GM06990 (cell line): ENCODE results near the gene SNCB.
A peak's percentile ranks its signal among the peaks of the same experiment; 100 is the strongest.

ENCODE experiments used
- DNase-seq: peaks from one replicate; pipeline ENCODE4 v3.0.0-alpha.2; 2011; ENCODE audit not compliant: insufficient read length; ENCODE audit errors: extremely low read depth
- H3K27me3 ChIP-seq: replicated peaks from 2 replicates; pipeline ENCODE4 v1.6.0; 2011; ENCODE audit warnings: low read length; ENCODE audit not compliant: control insufficient read depth, insufficient read depth
- H3K36me3 ChIP-seq: 2 replicates; pipeline ENCODE4 v1.5.1; 2011; ENCODE audit warnings: low read length; ENCODE audit not compliant: control insufficient read depth, insufficient read depth
- H3K4me3 ChIP-seq: replicated peaks from 2 replicates; pipeline ENCODE4 v1.5.1; 2011; ENCODE audit warnings: low read depth, mild to moderate bottlenecking, control low read depth, low read length
- TF ChIP-seq, protein P1 (sequence below): IDR thresholded peaks from 2 replicates; pipeline ENCODE4 v1.5.1; 2011; ENCODE audit warnings: low read length, control low read depth, mild to moderate bottlenecking, inconsistent platforms; ENCODE audit not compliant: insufficient read depth, poor library complexity, severe bottlenecking

The SNCB gene

DNA sequence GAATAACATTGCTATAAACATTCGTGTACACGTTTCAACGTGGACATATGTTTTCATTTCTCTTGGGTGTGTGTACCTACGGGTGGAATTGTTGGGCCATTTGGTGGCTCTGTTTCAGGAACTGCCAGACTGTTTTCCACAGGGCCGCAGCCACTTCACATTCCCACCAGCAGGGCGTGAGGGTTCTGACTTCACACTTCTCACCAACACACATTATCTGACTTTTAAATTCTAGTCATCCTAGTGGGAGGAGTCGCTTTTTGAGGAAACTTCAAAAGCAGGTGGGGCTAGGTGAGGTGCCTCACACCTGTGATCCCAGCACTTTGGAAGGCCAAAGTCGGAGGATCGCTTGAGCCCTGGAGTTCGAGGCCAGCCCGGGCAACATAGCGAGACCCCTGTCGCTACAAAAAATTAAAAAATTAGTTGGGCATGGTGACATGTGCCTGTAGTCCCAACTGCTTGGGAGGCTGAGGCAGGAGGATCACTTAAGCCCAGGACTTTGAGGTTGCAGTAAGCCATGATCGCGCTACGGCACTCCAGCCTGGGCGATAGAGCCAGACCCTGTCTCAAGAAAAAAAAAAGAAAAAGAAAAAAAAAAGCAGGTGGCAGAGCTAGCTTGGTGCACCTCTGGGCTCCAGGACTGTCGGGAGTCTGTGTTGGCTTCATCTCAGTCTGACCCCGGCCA, 45.5 kb upstream of the SNCB start:
- TF ChIP-seq, protein P1, sequence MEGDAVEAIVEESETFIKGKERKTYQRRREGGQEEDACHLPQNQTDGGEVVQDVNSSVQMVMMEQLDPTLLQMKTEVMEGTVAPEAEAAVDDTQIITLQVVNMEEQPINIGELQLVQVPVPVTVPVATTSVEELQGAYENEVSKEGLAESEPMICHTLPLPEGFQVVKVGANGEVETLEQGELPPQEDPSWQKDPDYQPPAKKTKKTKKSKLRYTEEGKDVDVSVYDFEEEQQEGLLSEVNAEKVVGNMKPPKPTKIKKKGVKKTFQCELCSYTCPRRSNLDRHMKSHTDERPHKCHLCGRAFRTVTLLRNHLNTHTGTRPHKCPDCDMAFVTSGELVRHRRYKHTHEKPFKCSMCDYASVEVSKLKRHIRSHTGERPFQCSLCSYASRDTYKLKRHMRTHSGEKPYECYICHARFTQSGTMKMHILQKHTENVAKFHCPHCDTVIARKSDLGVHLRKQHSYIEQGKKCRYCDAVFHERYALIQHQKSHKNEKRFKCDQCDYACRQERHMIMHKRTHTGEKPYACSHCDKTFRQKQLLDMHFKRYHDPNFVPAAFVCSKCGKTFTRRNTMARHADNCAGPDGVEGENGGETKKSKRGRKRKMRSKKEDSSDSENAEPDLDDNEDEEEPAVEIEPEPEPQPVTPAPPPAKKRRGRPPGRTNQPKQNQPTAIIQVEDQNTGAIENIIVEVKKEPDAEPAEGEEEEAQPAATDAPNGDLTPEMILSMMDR = peak; percentile 9

DNA sequence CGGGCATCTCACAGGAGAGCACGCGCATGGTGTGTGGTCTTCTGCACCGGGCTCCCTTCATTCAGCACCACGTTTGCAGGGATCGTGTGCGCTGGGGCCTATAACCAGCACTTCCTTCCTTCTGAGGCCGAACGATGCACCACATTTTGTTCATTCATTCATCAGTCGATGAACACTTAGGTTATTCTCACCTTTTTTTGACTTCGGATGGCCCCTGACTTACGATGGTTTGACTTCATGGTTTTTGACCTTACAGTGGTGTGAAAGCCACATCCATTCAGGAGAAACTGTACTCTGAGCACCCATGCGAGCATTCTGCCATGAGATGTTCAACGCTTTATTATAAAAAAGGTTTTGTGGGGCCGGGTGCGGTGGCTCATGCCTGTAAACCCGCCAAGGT, 44.5 kb upstream of the SNCB start:
- Histone ChIP-seq H3K4me3 (no peak overlapping the region), H3K27me3 (no peaks in the 10 kb centered on the region; the same call in 1 of the 2 replicates), H3K36me3 (no peaks in the 10 kb centered on the region)
- no peak for DNase-seq
- TF ChIP-seq, protein P1 = no peak

More for the DNA sequence above, 45.5 kb upstream of the SNCB start:
- Histone ChIP-seq H3K4me3 (no peak overlapping the region), H3K36me3 (no peaks in the 10 kb centered on the region), H3K27me3 (no peaks in the 10 kb centered on the region; the same call in 1 of the 2 replicates)
- no peak for DNase-seq

DNA sequence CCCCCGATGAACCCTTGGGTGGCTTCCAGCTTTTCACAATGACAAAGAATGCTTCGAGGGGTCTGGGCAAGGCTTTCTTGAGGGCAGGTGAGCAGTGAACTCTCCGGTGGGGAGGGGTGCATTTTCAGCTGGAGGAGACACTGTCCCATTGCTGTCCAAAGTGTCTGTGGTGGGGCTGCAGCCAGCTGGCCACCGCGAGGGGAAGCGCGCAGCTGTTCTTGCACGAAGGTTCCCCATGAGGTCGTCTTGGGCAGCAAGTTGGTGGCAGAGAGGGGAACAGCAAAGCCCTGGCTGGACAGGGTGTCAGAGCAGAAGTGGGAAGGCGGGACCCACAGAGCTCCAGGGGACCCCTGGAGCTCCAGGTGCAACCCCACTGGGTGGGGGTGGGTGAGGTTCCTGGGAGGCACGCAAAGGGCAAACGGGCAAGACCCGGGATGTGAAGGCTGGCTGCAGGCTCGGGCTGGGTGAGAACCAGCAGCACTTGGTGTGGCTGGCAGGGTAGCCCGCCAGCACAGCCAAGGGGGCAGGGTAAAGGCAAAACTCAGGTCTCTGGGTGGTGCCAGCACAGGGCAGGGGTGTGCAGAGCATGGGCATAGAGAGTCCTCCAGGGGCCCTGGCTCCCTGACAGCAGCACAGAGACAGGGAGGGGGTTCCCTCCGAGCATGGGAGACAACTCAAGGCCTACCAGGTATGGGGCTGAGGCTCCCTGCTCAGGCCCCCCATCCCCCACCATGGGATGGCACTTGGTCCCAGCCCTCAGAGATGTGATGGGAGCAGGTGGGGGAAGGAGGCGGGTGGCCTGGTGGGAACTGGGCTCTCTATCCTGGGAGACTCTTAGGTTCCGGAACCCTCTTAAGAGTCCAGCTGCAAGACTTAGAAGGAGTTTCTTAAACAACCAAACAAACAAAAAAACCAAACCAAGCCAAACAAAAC, 43.6 kb upstream of the SNCB start:
- no peak for DNase-seq
- H3K36me3 ChIP-seq = no peaks in the 10 kb centered on the region
- no peaks in the 10 kb centered on the region; the same call in 1 of the 2 replicates for H3K27me3 ChIP-seq
- TF ChIP-seq, protein P1 = no peak
- no peak overlapping the region for H3K4me3 ChIP-seq

DNA sequence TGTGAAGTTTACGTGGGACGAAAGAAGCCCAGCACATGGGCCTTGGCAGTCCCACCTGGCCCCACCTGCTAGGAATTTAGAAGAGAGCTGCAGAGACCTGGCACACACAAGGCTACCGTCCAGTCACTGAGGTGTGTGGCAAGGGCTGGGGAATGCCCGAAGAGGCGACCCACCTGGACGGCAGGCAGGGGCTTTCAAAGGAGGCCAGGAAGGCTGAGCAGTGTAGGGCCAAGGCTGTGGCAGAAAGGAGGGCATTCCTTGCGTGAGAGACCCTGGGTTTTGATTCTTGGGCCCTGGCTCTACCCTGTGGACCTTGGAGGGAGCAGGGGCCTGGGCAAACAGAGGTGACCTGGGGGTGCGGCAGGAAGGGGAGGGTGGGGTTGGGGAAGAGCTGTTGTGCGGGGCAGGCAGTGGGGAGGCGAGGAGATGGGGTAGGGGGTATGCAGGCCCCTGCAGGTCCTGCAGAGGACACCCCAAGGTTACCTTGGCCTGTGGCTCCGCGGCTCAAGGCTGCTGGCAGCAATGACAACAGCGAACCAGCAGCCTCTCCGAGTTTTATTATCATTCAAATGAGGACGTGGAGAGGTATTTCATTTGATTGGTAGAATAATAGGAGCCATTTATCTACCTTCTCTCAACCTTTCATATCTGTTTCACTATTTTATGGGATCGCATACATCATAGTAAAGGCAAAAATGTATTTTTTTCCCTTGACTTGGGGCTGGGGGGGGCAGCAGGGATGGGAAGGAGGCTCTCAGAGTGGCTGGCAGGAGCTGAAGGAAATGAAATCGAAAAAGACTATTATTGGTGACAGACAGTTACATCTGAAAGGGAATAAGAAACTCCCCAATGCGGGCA, 41.8 kb upstream of the SNCB start:
- no peak for DNase-seq
- H3K4me3 ChIP-seq = no peak overlapping the region
- no peaks in the 10 kb centered on the region for H3K36me3 ChIP-seq
- no peaks in the 10 kb centered on the region; the same call in 1 of the 2 replicates for H3K27me3 ChIP-seq
- TF ChIP-seq, protein P1 = no peak

- Histone ChIP-seq H3K36me3 (no peaks in the 10 kb centered on the region), H3K4me3 (no peak overlapping the region), H3K27me3 (no peaks in the 10 kb centered on the region; the same call in 1 of the 2 replicates)
- DNase-seq = no peak
- TF ChIP-seq, protein P1 = no peak
Measured at GRCh38 chr5:176671399-176671798, 41.1 kb upstream of the SNCB start.
